ENCODE data around the gene HHATL. TPM values are rescaled to one million over a fixed set of nuclear protein-coding genes. Genes with fewer than 3 reads are reported as not detected.

Gene HHATL
- polyA plus RNA-seq, 4 donors, result 0.13 to 5.4 (median 1.2) TPM

GRCh38 chr3:42692667-42693529 lies 9.7 kb downstream of the HHATL start:
- no peak for FAIRE-seq
- no peak overlapping the region for H3K27ac ChIP-seq (ENCODE audit: low read depth in 1 of 3, low read length in 2 of 3)
- 83 to 86% (median 86%) methylated on average over 17 of the region's 17 CpGs for WGBS, 3 donors
- no peaks in the 10 kb centered on the region for H3K9me3 ChIP-seq (ENCODE audit: control insufficient read depth in 2 of 2, insufficient read depth in 1 of 2, low read depth in 1 of 2, low read length in 1 of 2)
- H3K27me3 ChIP-seq (ENCODE audit: control insufficient read depth in 3 of 3, insufficient read depth in 3 of 3, low read length in 3 of 3), result peaks cover 0 to 9% (median 0%) of the 10 kb centered on the region in 3 donors
- no peak for DNase-seq
- H3K4me1 ChIP-seq (ENCODE audit: control insufficient read depth in 3 of 3, insufficient read depth in 2 of 3, low read depth in 1 of 3, low read length in 2 of 3), result no peaks in the 10 kb centered on the region
- H3K36me3 ChIP-seq (ENCODE audit: control insufficient read depth in 3 of 3, insufficient read depth in 2 of 3, low read depth in 1 of 3, low read length in 3 of 3), result no peaks in the 10 kb centered on the region
- H3K4me3 ChIP-seq (ENCODE audit: low read depth in 1 of 3, low read length in 3 of 3), result no peak overlapping the region

GRCh38 chr3:42691816-42692666 lies 10.6 kb downstream of the HHATL start:
- FAIRE-seq, result no peak
- Histone ChIP-seq H3K27ac (ENCODE audit: low read depth in 1 of 3, low read length in 2 of 3) (no peak overlapping the region), H3K4me3 (ENCODE audit: low read depth in 1 of 3, low read length in 3 of 3) (no peak overlapping the region), H3K9me3 (ENCODE audit: control insufficient read depth in 2 of 2, insufficient read depth in 1 of 2, low read depth in 1 of 2, low read length in 1 of 2) (no peaks in the 10 kb centered on the region), H3K27me3 (ENCODE audit: control insufficient read depth in 3 of 3, insufficient read depth in 3 of 3, low read length in 3 of 3) (peaks cover 0 to 11% (median 0%) of the 10 kb centered on the region in 3 donors), H3K36me3 (ENCODE audit: control insufficient read depth in 3 of 3, insufficient read depth in 2 of 3, low read depth in 1 of 3, low read length in 3 of 3) (no peaks in the 10 kb centered on the region), H3K4me1 (ENCODE audit: control insufficient read depth in 3 of 3, insufficient read depth in 2 of 3, low read depth in 1 of 3, low read length in 2 of 3) (no peaks in the 10 kb centered on the region)
- 67 to 79% (median 69%) methylated on average over 13 of the region's 13 CpGs for whole genome bisulfite sequencing, 3 donors
- DNase-seq, result no peak

GRCh38 chr3:42690766-42691680 lies 11.6 kb downstream of the HHATL start:
- no peaks in the 10 kb centered on the region for H3K36me3 ChIP-seq (ENCODE audit: control insufficient read depth in 3 of 3, insufficient read depth in 2 of 3, low read depth in 1 of 3, low read length in 3 of 3)
- H3K9me3 ChIP-seq (ENCODE audit: control insufficient read depth in 2 of 2, insufficient read depth in 1 of 2, low read depth in 1 of 2, low read length in 1 of 2), result no peaks in the 10 kb centered on the region
- H3K27ac ChIP-seq (ENCODE audit: low read depth in 1 of 3, low read length in 2 of 3), result no peak overlapping the region
- DNase-seq (no peak), FAIRE-seq (no peak)
- H3K4me3 ChIP-seq (ENCODE audit: low read depth in 1 of 3, low read length in 3 of 3), result no peak overlapping the region
- WGBS, 3 donors, result 67 to 75% (median 74%) methylated on average over 9 to 10 of the region's 10 CpGs
- no peaks in the 10 kb centered on the region for H3K4me1 ChIP-seq (ENCODE audit: control insufficient read depth in 3 of 3, insufficient read depth in 2 of 3, low read depth in 1 of 3, low read length in 2 of 3)
- H3K27me3 ChIP-seq (ENCODE audit: control insufficient read depth in 3 of 3, insufficient read depth in 3 of 3, low read length in 3 of 3), result peaks cover 0 to 21% (median 3%) of the 10 kb centered on the region in 3 donors

GRCh38 chr3:42690191-42690590 lies 12.4 kb downstream of the HHATL start:
- H3K9me3 ChIP-seq (ENCODE audit: control insufficient read depth in 2 of 2, insufficient read depth in 1 of 2, low read depth in 1 of 2, low read length in 1 of 2), result no peaks in the 10 kb centered on the region
- no peak overlapping the region for H3K27ac ChIP-seq (ENCODE audit: low read depth in 1 of 3, low read length in 2 of 3)
- H3K27me3 ChIP-seq (ENCODE audit: control insufficient read depth in 3 of 3, insufficient read depth in 3 of 3, low read length in 3 of 3), result peaks cover 0 to 29% (median 4%) of the 10 kb centered on the region in 3 donors
- DNase-seq (no peak), FAIRE-seq (no peak)
- H3K4me3 ChIP-seq (ENCODE audit: low read depth in 1 of 3, low read length in 3 of 3), result no peak overlapping the region
- no peaks in the 10 kb centered on the region for H3K4me1 ChIP-seq (ENCODE audit: control insufficient read depth in 3 of 3, insufficient read depth in 2 of 3, low read depth in 1 of 3, low read length in 2 of 3)
- 59 to 67% (median 66%) methylated on average over 7 of the region's 7 CpGs for WGBS, 3 donors
- H3K36me3 ChIP-seq (ENCODE audit: control insufficient read depth in 3 of 3, insufficient read depth in 2 of 3, low read depth in 1 of 3, low read length in 3 of 3), result no peaks in the 10 kb centered on the region

- DNase-seq, result no peak
- no peaks in the 10 kb centered on the region for H3K9me3 ChIP-seq (ENCODE audit: control insufficient read depth in 2 of 2, insufficient read depth in 1 of 2, low read depth in 1 of 2, low read length in 1 of 2)
- H3K4me1 ChIP-seq (ENCODE audit: control insufficient read depth in 3 of 3, insufficient read depth in 2 of 3, low read depth in 1 of 3, low read length in 2 of 3), result no peaks in the 10 kb centered on the region
- H3K27me3 ChIP-seq (ENCODE audit: control insufficient read depth in 3 of 3, insufficient read depth in 3 of 3, low read length in 3 of 3), result peaks cover 0 to 36% (median 4%) of the 10 kb centered on the region in 3 donors
- H3K27ac ChIP-seq (ENCODE audit: low read depth in 1 of 3, low read length in 2 of 3), result no peak overlapping the region
- no peak overlapping the region for H3K4me3 ChIP-seq (ENCODE audit: low read depth in 1 of 3, low read length in 3 of 3)
- 56 to 77% (median 63%) methylated on average over 9 of the region's 9 CpGs for WGBS, 3 donors
- no peak for FAIRE-seq
- no peaks in the 10 kb centered on the region for H3K36me3 ChIP-seq (ENCODE audit: control insufficient read depth in 3 of 3, insufficient read depth in 2 of 3, low read depth in 1 of 3, low read length in 3 of 3)
Measured at GRCh38 chr3:42689421-42690014, 13.1 kb downstream of the HHATL start.

- H3K4me1 ChIP-seq (ENCODE audit: control insufficient read depth in 3 of 3, insufficient read depth in 2 of 3, low read depth in 1 of 3, low read length in 2 of 3), result no peaks in the 10 kb centered on the region
- H3K9me3 ChIP-seq (ENCODE audit: control insufficient read depth in 2 of 2, insufficient read depth in 1 of 2, low read depth in 1 of 2, low read length in 1 of 2), result no peaks in the 10 kb centered on the region
- no peak overlapping the region for H3K4me3 ChIP-seq (ENCODE audit: low read depth in 1 of 3, low read length in 3 of 3)
- no peak for FAIRE-seq
- H3K36me3 ChIP-seq (ENCODE audit: control insufficient read depth in 3 of 3, insufficient read depth in 2 of 3, low read depth in 1 of 3, low read length in 3 of 3), result no peaks in the 10 kb centered on the region
- WGBS, 3 donors, result 70 to 82% (median 79%) methylated on average over 21 to 22 of the region's 22 CpGs
- H3K27ac ChIP-seq (ENCODE audit: low read depth in 1 of 3, low read length in 2 of 3), result no peak overlapping the region
- no peak for DNase-seq
- peaks cover 0 to 37% (median 4%) of the 10 kb centered on the region in 3 donors for H3K27me3 ChIP-seq (ENCODE audit: control insufficient read depth in 3 of 3, insufficient read depth in 3 of 3, low read length in 3 of 3)
Measured at GRCh38 chr3:42688487-42689420, 13.8 kb downstream of the HHATL start.

- Histone ChIP-seq H3K9me3 (ENCODE audit: control insufficient read depth in 2 of 2, insufficient read depth in 1 of 2, low read depth in 1 of 2, low read length in 1 of 2) (no peaks in the 10 kb centered on the region), H3K4me1 (ENCODE audit: control insufficient read depth in 3 of 3, insufficient read depth in 2 of 3, low read depth in 1 of 3, low read length in 2 of 3) (no peaks in the 10 kb centered on the region), H3K27ac (ENCODE audit: low read depth in 1 of 3, low read length in 2 of 3) (no peak overlapping the region), H3K36me3 (ENCODE audit: control insufficient read depth in 3 of 3, insufficient read depth in 2 of 3, low read depth in 1 of 3, low read length in 3 of 3) (no peaks in the 10 kb centered on the region), H3K4me3 (ENCODE audit: low read depth in 1 of 3, low read length in 3 of 3) (no peak overlapping the region), H3K27me3 (ENCODE audit: control insufficient read depth in 3 of 3, insufficient read depth in 3 of 3, low read length in 3 of 3) (peaks cover 0 to 39% (median 4%) of the 10 kb centered on the region in 3 donors)
- FAIRE-seq, result no peak
- 89 to 90% (median 89%) methylated on average over 15 of the region's 15 CpGs for WGBS, 3 donors
- no peak for DNase-seq
Measured at GRCh38 chr3:42688016-42688415, 14.6 kb downstream of the HHATL start.

Data from small intestine (tissue), 7 donors.